HG03460 (cell line): Measurements from ENCODE around the gene SUFU.

ENCODE experiments used
- ATAC-seq: cut with Tn5 transposase; IDR thresholded peaks from one replicate; pipeline ENCODE4 v1.9.1; 2021; ENCODE audit not compliant: unreplicated experiment

The SUFU gene

DNA sequence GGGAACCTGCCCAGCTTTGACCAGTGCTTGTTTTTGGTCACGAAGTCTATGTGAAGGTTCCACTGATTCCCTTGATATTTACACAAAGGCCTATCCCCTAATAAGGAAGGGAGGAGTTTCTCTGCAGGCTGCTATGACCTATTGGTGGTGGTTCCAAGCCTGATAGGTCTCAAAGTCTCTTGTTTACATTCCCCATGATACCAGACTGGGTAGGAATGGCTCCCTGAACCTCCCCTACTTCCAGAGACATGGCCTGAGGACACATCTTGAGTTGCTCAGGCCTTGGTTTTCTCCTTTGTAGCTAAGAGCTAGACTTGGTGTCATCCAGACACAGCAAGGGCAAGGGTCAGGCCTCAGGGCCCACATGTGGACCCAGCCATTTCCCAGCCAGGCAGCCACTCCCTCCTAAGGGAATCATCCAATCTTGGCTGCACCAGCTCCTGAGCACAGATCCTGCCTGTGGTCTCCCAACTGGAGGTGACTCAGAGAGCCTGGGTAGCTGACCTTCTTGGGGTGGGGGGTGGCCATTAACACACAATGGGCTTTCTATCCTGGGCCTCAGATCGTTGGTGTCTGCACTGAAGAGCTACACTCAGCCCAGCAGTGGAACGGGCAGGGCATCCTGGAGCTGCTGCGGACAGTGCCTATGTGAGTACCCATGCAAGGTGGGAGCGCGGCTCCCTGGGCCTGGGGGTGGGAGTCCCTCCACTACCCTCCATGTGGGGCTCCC is 89.5 kb downstream of the SUFU start:
- ATAC-seq = no peak

DNA sequence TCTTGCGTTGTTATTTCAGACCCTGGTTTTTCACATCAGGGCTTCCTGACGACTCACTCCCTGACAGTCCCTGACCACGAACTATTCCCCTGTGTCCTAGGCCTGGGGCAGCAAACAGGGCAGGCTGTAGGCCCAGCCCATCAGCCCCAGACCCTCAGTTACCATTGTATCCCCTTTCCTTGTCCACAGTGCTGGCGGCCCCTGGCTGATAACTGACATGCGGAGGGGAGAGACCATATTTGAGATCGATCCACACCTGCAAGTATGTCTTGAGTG is 90.0 kb downstream of the SUFU start:
- ATAC-seq = no peak

DNA sequence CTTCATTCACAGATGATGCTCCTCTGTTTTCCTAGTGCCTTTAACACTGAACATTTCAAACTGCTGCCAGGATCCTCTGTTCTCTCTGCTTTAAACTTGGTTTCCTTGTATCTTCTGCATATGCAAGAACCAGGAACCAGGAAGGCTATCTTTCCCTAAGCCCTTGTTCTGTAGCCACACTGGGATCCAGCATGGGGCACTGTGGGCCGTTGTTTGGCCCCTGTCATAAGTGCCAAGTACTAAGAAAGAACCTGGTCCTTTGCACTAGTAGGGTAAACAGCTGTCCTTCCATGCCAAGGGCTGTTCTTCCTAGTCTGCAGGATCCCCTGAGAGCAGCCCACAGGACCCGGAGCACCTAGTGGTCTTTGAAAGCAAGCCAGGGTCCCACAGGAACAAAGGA is 91.5 kb downstream of the SUFU start:
- ATAC-seq = no peak

DNA sequence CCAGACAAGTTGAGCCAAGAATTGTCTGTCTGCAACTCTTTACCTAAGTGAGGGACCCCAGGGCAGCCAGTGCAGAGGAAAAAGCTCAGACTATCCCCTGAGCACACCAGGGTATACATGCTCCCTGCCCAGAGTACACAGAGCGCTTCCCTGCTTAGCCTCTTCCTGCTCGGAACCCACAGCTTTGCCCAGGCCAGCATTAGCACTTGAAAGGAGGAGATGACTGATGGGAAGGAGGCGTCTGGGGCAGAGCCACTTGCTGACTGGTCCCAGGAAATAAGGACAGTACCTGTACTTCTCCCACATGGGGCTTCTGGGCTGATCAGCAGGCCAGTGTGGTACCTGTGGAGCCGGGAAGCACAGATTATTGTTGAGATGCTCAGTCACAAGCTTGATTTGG is 92.1 kb downstream of the SUFU start:
- no peak for ATAC-seq

DNA sequence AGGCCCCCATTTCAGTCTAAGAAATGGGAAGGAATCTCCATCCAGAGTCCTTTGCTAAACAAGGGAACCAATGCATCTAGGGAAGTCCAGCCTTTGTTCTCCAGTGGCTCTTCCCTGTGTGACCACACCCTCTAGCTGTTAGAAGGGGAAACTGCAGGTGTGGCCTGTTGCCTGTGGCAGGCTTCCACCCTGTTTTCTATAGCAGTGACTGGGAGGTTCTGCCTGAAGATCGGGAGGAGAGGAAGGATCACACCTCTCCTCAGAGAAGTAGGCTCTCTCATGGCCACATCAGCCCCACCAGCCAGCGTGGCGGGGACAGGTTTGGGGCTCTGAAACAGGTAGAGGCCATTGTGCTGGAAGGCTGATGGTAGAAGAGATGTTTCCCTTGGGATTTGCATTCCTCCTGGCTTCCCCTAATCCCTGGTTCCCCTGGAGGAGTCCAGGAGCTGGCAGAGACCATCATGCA is 92.8 kb downstream of the SUFU start:
- no peak for ATAC-seq

DNA sequence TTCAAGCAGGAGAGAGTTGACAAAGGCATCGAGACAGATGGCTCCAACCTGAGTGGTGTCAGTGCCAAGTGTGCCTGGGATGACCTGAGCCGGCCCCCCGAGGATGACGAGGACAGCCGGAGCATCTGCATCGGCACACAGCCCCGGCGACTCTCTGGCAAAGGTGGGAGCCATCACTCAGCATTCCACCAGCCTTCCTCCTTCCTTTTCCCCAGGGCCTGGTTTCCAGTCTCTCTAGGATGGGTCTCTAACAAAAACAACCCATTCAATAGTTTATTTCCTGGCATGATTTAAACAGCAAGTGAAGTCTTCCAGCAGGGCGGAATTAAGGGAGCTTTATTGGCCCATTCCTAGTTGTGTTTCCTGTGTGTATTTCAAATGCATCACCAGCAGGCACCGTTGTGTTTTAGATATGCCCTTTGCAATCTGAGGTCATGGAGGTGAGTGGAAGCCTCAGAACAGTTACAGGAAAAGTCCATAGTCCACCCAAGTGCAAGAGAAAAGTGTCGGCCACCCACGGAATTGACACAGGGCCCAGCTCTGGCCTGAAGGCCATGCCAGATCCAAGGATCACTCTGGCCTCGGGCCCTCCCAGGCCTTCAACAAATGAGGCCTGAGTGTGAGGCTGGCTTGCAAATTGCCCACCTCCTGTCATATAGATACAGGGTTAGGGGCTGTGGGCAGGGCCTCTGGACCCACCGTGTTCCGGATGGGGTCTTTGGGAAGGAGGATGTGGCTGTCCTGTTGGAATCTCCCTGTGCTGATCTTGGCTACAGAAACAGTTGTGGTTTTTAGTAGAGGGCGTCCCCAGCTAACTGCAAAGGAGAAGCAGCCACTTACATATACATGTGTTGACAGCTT is 93.6 kb downstream of the SUFU start:
- ATAC-seq = no peak

DNA sequence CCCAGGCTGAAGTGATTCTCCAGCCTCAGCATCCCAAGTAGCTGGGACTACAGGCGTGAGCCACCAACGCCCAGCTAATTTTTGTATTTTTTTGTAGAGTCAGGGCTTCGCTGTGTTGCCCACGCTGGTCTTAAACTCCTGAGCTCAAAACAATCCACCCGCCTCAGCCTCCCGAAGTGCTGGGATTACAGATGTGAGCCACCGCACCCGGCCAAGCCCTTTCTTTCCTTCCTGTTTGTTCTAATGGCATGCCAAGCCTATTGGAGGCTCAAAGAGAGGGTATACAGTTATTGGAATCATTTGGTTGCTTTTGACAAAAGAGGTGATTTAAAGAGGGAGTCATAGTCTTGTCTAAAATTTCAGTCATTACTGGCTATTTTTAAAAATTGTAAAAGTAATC is 94.5 kb downstream of the SUFU start:
- ATAC-seq = no peak

DNA sequence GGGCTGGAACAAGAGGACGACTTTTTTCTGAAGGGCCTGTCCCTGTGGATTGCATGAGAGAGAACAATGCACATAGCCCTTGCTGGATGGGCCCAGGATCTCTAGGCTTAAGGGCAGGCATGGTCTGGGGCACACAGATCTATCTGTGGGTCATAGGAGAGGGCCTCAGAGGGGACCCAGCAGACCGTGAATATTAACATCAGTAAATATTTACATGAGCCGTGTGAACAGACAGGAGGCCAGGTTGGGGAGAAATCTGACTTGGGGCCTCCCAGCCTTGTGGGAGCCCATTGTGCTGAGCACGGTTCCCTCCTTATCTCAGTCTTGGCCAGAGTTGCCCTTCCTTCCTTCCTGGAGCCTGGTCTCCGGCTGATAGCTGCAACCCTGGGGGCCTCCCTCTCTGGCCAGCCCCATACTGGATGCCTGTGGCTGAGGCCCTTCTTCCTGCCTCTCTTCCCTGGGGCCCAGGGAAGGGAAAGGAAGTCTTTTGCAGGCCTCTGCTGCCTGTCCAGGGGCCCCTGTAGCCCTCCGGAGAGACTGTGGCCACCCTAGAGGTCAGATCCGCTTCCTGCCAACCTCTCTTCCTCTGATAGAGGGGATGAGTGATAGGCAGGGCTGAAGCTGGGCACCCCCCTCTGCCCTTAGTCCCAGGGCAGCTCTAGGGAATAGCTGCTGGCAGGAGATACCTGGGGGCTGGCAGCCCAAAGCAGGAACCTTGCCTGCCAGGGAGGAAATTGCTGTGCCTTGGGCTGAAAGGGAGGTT is 96.0 kb downstream of the SUFU start:
- ATAC-seq = no peak

DNA sequence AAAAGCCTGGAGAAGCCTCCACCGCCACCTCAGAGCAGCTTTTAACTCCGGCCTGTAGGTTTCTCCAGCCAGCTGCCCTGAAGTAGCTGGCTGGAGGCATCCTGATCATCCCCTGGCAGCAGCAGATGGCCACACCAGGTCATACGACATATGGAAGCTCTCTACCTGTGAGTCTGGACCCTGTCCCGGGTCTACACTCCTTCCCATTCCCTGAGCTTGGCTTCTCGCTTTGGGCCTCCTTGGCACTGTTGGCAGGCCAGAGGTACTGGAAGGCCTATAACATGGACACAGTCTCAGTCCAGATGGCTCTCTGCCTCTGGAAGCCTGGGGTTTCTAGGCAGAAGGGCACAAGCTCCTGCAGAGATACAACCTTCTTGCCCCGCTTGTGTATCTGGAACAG is 97.0 kb downstream of the SUFU start:
- ATAC-seq = no peak

DNA sequence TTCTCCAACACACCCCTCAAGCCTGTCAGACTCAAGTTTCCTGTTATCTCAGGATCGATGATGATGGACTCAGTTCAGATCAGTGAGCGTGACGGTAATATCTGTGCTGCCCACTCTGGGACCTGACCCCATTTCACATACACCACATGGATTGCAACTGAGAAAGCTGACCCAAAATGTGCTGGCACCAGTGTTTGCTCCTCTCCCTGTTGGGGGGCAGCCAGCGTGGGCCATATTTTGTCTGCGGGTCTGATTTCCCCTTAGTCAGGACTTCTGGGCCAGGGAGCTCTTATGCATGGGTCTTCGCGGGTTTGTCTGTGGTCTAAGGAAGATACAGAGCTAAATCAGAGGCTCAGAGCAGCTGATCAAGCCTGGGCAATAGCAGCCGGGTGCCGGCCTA is 97.9 kb downstream of the SUFU start:
- ATAC-seq = no peak

DNA sequence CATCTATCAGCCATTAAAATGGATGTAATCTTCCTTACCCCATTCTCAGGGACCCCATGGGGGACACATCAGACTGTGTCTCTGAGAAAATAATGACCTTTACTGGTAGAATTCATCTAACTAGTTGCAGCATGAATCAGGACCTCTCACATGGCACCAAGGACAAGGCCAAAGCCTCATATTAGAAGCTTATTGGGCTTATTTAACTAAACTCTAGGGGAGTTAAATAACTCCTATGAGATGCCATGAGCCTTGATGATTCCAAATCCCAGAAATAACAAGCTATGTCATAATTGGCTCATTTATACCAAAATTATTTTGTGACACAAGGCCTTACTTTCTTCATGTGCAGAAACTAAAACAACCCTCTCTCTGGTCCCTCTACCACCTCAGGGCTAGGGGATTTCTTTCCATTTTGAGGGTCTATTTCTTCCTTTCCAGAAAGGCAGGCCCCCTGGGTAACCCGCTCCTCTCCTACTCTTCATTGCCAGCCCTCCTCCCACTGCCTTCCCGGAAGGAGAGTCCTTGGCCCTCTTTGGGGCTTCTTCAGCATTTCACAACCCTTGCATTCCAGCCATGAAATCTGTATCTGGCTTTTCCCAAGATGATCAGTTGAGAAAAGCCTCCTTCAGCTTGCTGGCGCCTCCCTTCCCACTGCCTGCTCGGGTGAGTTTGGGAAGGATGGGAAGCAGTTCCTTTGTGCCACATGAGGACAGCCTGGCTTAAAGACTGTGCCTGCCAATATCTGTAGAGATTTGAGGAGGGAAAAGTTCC is 98.7 kb downstream of the SUFU start:
- no peak for ATAC-seq

DNA sequence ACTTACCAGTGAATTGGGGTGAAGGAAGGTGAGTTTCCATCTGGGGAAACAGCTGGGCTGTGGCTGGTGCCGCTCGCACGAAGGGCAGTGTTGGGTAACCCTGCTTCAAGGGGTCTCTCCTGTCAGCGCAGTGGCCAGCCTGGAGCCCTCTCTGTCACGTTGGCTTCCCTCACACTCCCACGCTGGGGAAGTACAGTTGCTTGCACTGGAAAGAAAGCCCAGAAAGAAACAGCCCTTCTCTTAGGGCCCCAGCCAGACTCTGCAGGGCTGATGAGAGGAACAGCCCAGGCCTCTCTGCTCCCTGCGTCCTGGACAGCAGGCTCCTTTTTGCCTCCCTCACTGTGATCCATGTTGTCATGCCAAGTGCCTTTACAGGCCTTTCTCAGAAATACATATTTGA is 100.2 kb downstream of the SUFU start:
- no peak for ATAC-seq

DNA sequence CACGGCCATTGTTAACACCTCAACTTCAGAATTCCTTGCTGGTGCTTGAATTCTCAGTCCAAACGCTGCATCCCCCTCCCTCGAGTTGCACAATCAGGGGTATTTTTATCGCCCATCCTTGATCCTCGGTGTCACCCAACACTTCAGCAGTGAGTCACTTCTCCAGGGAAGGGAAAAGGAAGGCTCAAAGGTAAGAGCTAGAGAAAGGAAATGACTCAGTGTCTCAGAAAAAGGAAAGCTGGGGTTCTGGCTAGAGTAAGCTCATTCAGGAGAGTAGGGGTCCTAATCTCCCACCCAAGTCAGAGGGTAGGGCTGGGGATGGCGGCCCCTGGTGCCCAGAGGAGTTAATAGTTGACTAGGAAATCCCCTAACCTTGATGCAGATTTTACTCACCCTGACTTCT is 100.7 kb downstream of the SUFU start:
- ATAC-seq = no peak

DNA sequence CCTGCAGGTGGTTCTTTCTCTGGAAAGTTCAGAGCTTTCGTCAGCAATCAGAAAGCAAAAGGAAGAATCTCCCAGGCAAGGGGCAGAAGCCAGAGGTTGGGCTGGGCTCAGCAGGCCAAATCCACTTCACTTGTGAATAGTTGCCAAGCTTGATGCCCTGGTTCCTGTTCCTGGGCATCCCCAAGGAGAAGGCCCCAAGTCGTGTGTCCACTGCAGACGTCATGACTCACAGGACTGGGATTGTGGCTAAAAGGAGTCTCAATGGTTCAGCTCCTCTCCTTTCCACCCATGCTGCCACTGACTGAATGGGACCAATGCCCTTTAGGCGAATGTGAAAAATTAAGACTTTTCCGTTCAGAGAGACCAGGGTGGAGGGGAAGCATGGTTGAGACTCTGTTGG is 101.9 kb downstream of the SUFU start:
- no peak for ATAC-seq

DNA sequence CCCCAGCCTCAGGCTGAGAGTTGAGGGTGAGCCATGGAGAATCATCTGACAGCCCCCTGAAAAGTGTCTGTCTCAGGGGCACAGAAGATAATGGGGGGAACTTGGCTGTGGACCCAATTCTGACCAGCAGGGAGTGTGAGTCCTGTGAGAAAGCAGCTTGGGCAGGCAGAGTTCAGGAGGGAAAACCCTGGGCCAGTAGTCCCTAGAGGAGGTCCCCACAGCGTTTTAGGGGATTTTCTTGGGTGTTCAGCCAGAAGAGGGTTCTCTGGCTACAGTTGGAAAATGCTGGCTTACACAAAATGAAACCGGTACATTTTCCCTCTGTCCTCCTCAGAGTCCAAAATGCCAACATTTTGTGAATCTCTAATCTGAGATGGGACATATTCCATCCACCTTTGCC is 104.7 kb downstream of the SUFU start:
- ATAC-seq = no peak

DNA sequence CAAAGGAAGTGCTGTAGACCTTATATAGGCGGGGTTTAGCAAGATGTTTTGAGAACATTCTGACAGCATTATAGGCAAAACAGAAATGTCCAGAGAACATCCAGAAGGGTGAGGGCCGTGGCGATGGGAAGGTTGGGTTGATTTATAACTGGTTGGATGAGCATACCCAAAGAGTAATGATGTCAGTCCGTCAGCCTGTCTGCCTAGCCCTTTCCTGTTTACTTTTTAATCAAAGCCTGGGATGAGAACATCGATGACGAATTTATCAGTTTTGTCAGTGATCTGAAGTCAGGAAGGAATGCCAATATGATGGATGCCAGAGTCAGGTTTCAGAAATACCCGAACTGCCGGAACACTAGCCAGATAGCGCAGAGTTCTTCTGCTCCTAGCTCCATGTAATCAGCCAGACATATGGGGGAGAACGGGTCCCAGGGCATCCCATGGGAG is 106.7 kb downstream of the SUFU start:
- no peak for ATAC-seq

DNA sequence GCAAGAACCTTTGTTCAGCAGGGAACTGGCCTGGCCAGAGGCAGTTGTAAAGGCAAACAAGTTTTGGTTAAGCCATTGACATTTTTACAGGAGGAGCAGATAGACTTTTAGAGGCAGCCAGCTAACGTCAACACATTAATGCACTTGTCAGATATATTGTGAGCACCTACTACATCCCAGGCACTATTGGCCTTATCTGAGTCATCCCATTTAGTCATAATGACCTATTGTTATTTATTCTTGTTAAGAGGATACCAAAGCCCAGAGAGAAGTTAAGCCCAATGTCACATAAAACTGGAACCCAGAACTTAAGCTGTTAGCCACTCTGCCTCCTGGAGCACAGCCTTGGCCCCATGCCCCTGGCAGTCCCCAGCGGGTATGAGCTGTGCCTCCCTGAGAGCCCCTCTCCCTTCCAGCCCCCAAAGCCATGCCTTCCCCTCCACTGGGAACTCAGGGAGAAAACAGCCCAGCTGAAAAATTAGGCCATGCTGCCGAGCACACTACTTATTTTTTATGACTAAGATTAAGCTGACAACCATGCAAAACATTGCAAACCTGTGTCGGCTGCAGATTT is 107.8 kb downstream of the SUFU start:
- ATAC-seq = no peak

DNA sequence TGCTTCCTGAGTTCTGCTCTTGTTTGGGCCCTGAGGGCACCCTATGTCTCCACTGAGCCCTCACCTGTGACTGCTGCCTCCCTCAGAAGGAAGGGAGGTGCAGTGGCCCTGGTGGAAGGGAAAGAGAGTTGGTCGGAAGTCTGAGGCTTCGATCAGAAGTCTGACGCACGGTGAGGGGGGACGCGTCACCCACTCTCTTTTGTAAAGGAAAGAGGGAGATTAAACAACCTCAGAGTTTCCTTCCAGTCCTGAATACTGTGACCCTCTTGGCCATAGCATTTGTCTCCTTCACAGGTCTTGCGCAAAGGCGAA is 109.1 kb downstream of the SUFU start:
- no peak for ATAC-seq

DNA sequence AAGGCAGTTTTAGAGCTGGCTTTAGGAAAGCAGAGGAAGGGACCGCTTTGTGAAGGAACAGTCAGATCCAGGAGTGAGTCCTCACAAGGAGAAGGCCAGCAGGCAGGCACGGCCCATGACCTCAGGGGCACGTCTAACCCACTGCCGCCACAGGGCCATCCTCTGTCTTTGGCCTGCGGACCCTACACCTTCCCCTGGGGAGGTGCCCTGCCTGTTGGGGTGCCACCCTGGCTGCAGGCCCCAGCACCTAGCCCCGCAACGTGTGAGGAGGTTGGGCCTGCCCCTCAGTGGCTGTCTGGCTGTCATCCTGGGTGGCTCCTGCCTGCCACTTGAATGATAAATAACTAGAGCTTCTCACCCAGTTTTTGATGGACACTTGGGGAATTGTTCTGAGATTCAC is 109.5 kb downstream of the SUFU start:
- no peak for ATAC-seq

DNA sequence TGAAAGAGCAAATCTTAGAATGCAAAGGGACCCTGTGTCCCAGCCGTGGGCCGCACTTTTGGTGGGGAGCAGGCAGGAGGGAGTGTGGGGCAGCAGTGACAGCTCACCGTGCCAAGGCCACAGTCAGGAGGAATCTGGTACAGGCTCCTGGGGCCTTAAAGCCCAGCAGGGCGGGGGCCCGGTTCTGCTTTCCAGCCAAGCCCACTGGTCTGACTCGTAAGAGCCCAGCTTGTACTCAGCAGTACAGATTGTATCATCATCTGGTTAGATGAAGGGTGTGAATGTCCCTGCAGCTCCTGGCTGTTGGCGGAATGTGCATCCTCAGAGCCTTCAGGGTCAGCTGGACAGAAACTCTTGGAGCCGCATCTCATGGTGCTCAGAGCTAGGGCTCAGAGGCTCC is 110.0 kb downstream of the SUFU start:
- no peak for ATAC-seq

DNA sequence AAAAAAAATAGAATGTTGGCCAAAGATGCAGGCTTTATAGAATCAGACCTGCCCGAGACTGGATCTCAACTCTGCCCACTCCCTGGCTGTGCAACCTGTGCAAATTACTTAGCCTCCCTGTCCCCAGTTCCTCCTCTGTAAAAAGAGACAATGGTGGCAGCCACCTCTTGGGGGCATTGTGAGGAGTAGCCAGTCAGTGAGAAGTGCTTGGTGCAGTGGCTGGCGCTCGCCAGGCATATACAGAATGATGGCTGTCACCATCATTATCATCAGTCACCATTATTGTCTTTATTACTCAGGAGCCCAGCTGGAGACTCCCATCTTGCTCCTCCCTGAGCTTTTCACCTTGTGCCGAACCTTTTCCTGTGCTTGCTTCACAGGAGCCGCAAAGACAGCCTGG is 111.1 kb downstream of the SUFU start:
- ATAC-seq = no peak
